GM12801 (cell line): Measurements from ENCODE around the gene PCAT6.

Source experiments
- CTCF ChIP-seq: IDR thresholded peaks from one replicate; pipeline ENCODE4 v1.5.1; 2011; ENCODE audit warnings: control low read depth; ENCODE audit not compliant: insufficient read length; ENCODE audit errors: extremely low read depth

The PCAT6 gene

GRCh38 chr1:202791077-202791747, 19.5 kb upstream of the PCAT6 start:
- no peak for TF ChIP-seq CTCF

- no peak for TF ChIP-seq CTCF
Observed at GRCh38 chr1:202794051-202794740, 16.6 kb upstream of the PCAT6 start.

GRCh38 chr1:202796670-202797069, 14.1 kb upstream of the PCAT6 start:
- no peak for TF ChIP-seq CTCF

- no peak for TF ChIP-seq CTCF
Observed at GRCh38 chr1:202798260-202798659, 12.5 kb upstream of the PCAT6 start.

GRCh38 chr1:202798792-202799331, 11.9 kb upstream of the PCAT6 start:
- no peak for TF ChIP-seq CTCF

- no peak for TF ChIP-seq CTCF
Observed at GRCh38 chr1:202800742-202801141, 10.0 kb upstream of the PCAT6 start.

- no peak for TF ChIP-seq CTCF
Observed at GRCh38 chr1:202801175-202801574, 9.6 kb upstream of the PCAT6 start.
